HUDEP-2 (cell line): ENCODE data around the gene ZBTB8A.
"Not testable (repeated sequence)": the region's sequence is repeated elsewhere in the genome, so short reads cannot be mapped to it uniquely, and the experiment has no call there.

Source experiments
- DNase-seq, 76 experiments: peaks; one replicate each; lab custom pipeline; 2025; ENCODE audit not compliant: unreplicated experiment in 76 of 76; lab: John Stamatoyannopoulos, UW

ZBTB8A gene

DNA sequence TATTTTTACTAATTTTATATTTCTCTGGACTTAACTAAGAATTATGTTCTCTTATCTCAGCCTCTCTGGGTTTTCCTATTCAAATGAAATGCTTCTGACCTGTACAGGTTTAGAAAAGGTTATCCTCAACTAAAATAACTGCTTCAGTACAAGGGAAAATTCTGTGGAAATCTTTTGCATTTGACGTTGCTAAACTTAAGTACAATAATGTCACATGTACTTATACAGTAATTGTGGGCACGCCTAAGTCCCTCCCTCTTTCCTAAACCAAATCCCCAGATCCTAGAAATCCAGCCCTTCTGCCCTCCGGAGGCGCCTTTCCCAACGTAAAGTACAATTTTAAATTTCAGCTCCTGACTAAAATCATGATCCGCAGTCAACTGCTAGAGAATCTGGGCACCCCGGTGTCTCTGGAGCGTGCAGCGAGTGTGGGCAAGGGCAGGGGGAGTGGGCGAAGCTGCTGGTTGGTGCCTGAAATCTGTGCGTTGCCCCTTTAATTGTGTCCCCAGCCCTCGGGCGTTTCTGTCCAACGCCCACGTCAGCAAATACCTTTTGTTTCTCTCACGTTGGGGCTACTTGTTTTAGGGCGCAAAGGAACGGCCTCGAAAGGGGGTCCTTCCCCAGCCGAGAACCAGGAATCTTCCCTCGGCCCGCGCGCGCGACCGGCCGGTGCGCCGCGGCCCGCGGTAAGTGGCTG, at the start of gene ZBTB8A:
Gene ZBTB8A, plus strand, starts transcription at position 541 of the 697 bp plus-strand sequence. CDS start 53,505 bp downstream, outside the sequence.
- DNase-seq: no peak

DNA sequence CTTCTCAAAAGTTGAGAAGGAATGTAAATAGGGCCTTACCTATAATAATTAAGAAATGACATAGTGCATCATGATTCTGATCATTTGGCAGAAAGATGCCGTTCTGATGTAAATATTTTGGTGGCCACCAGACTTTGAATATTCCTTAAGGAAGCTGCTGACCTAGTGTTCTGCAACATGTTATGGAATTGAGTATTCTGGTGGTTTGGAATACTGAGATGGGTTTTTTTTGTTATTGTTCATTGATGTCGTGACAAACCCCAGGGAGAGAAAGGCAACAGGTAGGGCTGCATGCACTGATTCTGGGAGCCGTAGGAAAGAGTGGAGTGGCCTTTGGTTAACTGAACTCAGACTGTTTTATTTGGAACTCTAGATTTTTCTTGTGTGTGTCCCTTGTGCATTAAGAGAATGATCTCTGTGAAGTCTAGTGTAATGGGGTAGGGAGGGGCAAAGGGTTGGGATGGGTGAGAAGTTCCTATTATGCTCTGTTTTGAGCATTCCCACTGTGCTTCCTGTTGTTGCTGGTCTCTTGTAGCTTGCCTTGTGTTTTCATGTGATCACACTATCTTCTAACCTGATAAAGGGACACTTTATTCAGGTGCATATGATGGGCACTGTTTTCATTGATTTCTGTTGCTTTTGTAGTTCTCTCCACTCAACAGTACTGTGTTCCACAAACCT, 49.3 kb upstream of the ZBTB8A start:
- no peak for DNase-seq

GRCh38 chr1:32491386-32491785, 47.8 kb upstream of the ZBTB8A start:
- no peak for DNase-seq

GRCh38 chr1:32494196-32494595, 45.0 kb upstream of the ZBTB8A start:
- DNase-seq: peak in 1 of 76 experiments; percentile 20

DNA sequence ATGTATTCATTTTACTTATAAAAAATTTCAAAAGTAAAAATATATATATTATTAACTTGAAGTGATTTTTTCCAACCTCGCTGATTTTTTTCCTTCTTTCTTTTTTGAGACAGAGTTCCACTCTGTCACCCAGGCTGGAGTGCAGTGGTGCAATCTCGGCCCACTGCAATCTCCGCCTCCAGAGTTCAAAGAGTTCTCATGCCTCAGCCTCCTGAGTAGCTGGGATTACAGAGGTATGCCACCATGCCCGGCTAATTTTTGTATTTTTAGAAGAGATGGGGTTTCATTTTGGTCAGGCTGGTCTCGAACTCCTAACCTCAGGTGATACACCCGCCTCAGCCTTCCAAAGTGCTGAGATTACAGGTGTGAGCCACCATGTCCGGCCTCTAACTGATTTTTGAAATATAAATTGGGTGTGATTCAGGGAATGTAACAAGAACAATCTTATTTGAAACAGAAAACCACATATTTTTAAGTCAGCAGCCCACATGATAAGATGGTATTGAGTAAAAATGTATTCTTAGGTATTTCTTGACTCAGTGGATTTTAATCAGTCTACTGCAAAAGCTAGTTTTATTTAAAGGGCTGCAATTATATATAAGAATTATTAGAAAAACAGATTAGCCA, 44.4 kb upstream of the ZBTB8A start:
- no peak for DNase-seq

DNA sequence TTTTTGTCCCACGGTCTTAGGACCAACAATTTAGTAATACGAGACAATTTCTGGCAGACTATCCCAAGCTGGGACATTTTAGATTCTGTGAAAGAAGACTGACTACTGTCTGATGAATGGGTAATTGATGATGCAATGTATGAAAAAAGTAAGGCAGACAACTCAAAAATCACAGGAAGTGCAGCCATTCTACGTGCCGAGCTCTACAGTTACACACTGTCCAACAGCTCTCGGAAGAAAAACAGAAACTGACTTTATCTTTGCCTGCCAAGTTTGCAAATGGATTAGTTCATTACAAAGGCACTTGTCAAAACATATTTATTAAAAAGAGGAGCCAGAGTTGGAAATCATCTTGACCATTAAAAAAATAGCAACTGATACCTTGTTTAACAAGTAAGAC, 43.1 kb upstream of the ZBTB8A start:
- no peak for DNase-seq

DNA sequence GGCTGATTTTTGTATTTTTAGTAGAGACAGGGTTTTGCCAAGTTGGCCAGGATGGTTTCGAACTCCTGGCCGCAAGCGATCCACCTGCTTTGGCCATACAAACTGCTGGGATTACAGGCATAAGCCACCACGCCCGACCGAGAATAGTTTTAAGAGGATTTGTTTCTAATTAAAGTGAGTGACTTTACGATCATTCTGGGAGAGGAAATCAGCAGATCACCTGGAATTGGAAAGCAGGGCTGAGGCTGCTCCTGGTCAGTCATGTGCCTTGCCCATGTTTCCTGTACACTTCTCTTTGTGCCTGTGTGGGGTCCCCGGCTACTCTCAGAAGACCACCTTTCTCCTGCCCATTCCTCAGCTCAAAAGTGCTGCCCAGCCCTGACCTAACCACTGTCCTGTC, 40.5 kb upstream of the ZBTB8A start:
- DNase-seq: no peak

- DNase-seq: peak in 41 of 76 experiments; percentile 3 to 54 (median 27)
Observed at GRCh38 chr1:32500387-32501209, 38.6 kb upstream of the ZBTB8A start.

DNA sequence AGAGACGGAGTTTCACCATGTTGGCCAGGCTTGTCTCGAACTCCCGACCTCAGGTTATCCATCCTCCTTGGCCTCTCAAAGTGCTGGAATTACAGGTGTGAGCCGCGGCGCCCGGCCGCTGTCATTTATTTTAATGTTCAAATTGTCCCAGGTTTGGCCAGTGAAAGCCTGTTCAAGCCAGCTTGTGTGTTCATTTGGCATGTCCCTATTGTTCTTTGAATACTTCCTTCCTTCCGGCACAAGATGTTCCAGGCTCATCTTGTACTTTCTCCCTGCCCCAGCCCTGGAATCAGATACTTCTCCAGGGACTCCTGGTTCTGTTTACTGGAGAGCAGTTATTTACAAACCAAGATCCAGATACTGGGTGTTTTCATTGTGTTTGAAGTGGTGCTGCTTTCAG, 37.4 kb upstream of the ZBTB8A start:
- DNase-seq: no peak

DNA sequence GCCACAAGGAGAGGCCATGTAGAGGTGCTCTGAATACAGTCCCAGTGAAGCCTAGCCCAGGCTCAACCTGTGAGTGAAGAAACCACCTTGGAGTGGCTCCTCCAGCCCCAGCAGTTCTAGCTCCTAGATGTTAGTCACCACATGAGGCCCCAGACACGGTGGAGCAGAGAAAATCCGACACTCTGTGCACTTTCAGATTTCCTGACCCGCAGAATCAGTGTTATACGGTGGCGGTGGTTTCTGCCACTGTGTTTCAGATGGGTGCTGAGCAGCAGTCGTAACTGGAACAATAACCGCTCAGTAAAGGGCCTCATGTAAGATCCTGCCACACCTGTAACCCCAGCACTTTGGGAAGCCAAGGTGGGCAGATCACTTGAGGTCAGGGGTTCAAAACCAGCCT, 36.1 kb upstream of the ZBTB8A start:
- no peak for DNase-seq

DNA sequence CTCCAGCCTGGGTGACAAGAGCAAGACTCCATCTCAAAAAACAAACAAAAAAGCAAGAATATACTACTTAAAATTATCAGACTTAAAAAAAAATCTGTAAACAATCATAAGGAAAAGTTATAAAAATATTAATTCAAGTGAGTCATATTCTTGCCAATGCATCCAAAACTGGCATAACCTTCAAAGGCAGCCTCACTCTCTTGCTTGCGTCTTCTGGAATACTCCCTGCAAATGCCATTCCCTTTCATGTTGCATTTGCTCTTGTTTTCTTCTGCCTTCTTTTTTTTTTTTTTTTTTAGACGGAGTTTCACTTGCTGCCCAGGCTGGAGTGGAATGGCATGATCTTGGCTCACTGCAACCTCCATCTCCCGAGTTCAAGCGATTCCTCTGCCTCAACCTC, 32.2 kb upstream of the ZBTB8A start:
- DNase-seq: no peak

- DNase-seq: no peak
Observed at GRCh38 chr1:32508761-32509160, 30.5 kb upstream of the ZBTB8A start.

- no peak for DNase-seq
Observed at GRCh38 chr1:32509939-32510338, 29.3 kb upstream of the ZBTB8A start.

DNA sequence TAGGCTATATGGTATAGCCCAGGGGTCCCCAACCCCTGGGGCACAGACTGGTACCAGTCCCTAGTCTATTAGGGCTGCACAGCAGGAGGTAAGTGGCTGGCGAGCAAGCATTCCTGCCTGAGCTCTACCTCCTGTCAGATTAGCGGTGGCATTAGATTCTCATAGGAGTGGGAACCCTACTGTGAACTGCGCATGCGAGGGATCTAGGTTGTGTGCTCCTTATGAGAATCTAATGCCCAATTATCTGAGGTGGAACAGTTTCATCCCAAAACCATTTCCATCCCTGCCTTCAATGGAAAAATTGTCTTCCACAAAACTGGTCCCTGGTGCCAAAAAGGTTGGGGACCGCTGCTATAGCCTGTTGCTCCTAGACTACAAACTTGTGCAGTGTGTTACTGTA, 22.8 kb upstream of the ZBTB8A start:
- no peak for DNase-seq

- no peak for DNase-seq
Observed at GRCh38 chr1:32518976-32519375, 20.3 kb upstream of the ZBTB8A start.

- no peak for DNase-seq
Observed at GRCh38 chr1:32521165-32521564, 18.1 kb upstream of the ZBTB8A start.

GRCh38 chr1:32525053-32525452, 14.2 kb upstream of the ZBTB8A start:
- no peak for DNase-seq

DNA sequence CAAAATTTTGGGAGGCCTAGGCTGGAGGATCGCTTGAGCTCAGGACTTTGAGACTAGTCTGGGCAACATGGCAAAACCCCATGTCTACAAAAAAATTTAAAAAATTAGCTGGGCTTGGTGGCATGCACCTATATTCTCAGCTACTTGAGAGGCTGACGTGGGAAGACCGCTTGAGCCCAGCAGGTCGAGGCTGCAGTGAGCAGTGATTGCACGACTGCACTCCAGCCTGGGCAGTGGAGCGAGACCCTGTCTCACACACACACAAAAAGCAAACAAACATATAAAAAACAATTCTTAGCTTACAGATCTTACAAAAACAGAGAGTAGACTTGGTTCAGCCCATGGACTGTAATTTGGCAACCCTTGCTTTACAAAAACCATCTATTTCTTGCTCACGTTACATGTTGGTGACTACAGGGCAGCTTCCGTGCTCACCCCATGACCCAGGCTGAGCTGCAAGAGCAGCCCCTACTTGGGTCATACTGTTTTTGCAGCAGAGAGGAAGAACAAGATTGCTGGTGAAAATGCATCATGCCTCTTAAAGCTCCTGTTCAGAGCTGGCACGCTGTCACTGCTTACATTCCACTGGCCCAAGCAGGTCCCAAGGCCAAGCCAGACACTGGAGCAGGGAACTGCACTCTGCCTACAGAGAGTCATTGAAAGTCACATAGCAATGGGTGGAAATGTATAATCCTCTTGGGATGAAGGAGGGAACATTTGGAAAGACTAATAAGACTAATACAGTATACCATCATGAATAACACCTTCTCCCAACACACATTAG, 13.4 kb upstream of the ZBTB8A start:
- no peak for DNase-seq

DNA sequence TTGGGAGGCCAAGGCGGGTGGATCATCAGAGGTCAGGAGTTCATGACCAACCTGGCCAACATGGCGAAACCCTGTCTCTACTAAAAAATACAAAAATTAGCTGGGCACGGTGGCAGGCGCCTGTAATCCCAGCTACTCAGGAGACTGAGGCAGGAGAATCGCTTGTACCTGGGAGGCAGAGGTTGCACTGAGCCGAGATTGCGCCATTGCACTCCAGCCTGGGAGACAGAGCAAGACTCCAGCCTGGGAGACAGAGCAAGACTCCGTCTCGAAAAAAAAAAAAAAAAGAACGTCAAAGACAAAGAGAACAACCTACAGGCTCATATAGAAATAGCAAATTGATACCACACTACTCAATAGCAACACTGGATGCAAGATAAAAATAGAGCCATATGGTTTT, 10.7 kb upstream of the ZBTB8A start:
- DNase-seq: not testable (repeated sequence)

DNA sequence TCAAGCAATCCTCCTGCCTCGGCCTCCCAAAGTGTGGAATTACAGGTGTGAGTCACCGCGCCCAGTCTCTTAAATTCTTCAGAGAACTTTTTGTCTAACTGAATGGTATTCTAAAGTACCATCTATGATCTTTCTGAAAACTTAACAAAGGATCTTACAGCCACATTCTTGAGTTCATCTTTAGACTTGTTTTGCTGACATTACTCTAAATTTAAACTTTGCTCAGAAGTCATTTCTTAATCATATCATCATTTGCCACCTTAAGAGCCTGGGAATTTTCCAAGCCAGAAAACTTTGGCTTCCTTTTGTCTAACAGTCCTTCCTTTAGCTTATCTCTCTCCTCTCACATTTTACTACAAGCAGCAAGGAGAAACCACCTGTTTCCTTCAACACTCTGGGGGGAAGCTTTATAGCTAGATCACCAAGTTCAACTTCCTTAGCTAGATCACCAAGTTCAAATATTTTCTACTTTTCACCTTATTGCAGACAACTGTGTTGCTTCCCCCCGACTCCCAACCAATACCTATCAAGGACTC, 5.4 kb upstream of the ZBTB8A start:
- no peak for DNase-seq
